Measurements from ENCODE around the gene IGLON5.

- TF ChIP-seq CTCF (IDR thresholded peaks at IDR 0.05) (no peak), POLR2A (IDR thresholded peaks at IDR 0.05) (no peak)
Observed at GRCh38 chr19:51272183-51272810, 39.1 kb upstream of the IGLON5 start.

All from body of pancreas (tissue), 4 donors.